ENCODE measurements around the gene PUM2. TPM values are rescaled to one million over a fixed set of nuclear protein-coding genes. Genes with fewer than 3 reads are reported as not detected.

The PUM2 gene
- total RNA-seq, 1 experiment from 2014 or later = 105 TPM

GRCh38 chr2:20211420-20211819 is 139.2 kb downstream of the PUM2 start:
- ATAC-seq = no peak
- ChIA-PET POLR2A (no interaction called here), RAD21 (ENCODE audit: low non-redundant PET in 1 of 2, low total read pairs in 2 of 2, uncharacterized antibody in 2 of 2, unreplicated experiment in 2 of 2) (no interaction called here), CTCF (no interaction called here)
- H3K27me3 ChIP-seq (ENCODE audit: insufficient read depth, low read length) = no peaks in the 10 kb centered on the region
- no peaks in the 10 kb centered on the region for H4K20me1 ChIP-seq (ENCODE audit: insufficient read depth)
- H3K36me3 ChIP-seq (ENCODE audit: control insufficient read depth in 1 of 2, insufficient read depth in 2 of 2, low read length in 2 of 2) = no peaks in the 10 kb centered on the region
- H3K9me2 ChIP-seq (ENCODE audit: insufficient read depth) = no peaks in the 10 kb centered on the region
- DNase-seq (ENCODE audit: low read depth, low spot score) = no peak
- H3K4me1 ChIP-seq (ENCODE audit: control insufficient read depth in 1 of 2, insufficient read depth in 2 of 2, low read length in 2 of 2) = peaks cover 0 to 8% of the 10 kb centered on the region in 2 experiments; a peak in 1 of 4 replicates
- no peaks in the 10 kb centered on the region for H3K9me3 ChIP-seq (ENCODE audit: control insufficient read depth in 1 of 2, insufficient read depth in 1 of 2, low read depth in 1 of 2, low read length in 2 of 2)
- no peak overlapping the region for H3K4me3 ChIP-seq (replicated peaks in 1 of 2; ENCODE audit: low read depth in 1 of 2, low read length in 2 of 2)
- H3K79me2 ChIP-seq (ENCODE audit: insufficient read depth, low read length) = no peaks in the 10 kb centered on the region
- no peak overlapping the region for H3K4me2 ChIP-seq (ENCODE audit: low read length)
- no TSS peak for BruUV-seq (replicated peaks)
- TF ChIP-seq YY1 (IDR thresholded peaks at IDR 0.05; ENCODE audit: extremely low read depth, insufficient replicate concordance, low read depth, low read length) (no peak), MAX (IDR thresholded peaks at IDR 0.05) (no peak), EZH2 (IDR thresholded peaks at IDR 0.05) (no peak), RAD21 (IDR thresholded peaks at IDR 0.05; ENCODE audit: low read depth) (no peak)
- TF ChIP-seq, protein P1, sequence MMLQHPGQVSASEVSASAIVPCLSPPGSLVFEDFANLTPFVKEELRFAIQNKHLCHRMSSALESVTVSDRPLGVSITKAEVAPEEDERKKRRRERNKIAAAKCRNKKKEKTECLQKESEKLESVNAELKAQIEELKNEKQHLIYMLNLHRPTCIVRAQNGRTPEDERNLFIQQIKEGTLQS (IDR thresholded peaks at IDR 0.05) = no peak
- no peak overlapping the region for H3K9ac ChIP-seq (ENCODE audit: low read length)
- no peak overlapping the region for H2AFZ ChIP-seq (ENCODE audit: low read depth, low read length, poor library complexity, severe bottlenecking)
- no peak overlapping the region for H3K27ac ChIP-seq (ENCODE audit: low read depth, low read length)
- intact Hi-C loops (cut with micrococcal nuclease) = no loop called here

DNA sequence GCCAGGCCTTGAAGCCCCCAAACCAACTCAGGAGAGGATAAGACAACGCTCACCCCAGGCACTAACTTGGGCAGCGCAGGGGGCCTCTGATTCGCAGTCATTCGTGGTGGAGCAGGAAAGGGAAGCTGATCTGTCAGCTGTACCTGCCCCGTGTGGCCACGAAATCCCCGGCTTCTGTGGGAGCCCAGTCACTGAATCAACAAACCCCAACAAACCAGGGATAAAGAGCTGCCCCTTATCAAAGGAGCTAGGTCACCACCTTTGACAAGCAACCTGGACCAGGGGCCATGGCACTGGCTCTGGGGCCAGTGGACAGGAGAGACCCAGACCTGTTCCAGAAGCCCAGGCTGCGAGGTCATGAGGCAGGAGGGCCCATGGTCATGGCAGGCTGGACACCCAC is 140.2 kb downstream of the PUM2 start:
- no TSS peak for BruUV-seq (replicated peaks)
- no peaks in the 10 kb centered on the region for H4K20me1 ChIP-seq (ENCODE audit: insufficient read depth)
- DNase-seq (ENCODE audit: low read depth, low spot score) (no peak), ATAC-seq (no peak)
- no peaks in the 10 kb centered on the region for H3K79me2 ChIP-seq (ENCODE audit: insufficient read depth, low read length)
- H3K4me3 ChIP-seq (replicated peaks in 1 of 2; ENCODE audit: low read depth in 1 of 2, low read length in 2 of 2) = no peak overlapping the region
- H3K4me2 ChIP-seq (ENCODE audit: low read length) = no peak overlapping the region
- H3K27ac ChIP-seq (ENCODE audit: low read depth, low read length) = no peak overlapping the region
- ChIA-PET RAD21 (ENCODE audit: low non-redundant PET in 1 of 2, low total read pairs in 2 of 2, uncharacterized antibody in 2 of 2, unreplicated experiment in 2 of 2) (no interaction called here), CTCF (interaction anchor here (0.7 to 1.7 kb wide), 2 partner anchors 11 to 15 kb away, joined by 3 to 6 read pairs; partner anchors contain the start of gene SDC1), POLR2A (no interaction called here)
- H3K9me3 ChIP-seq (ENCODE audit: control insufficient read depth in 1 of 2, insufficient read depth in 1 of 2, low read depth in 1 of 2, low read length in 2 of 2) = no peaks in the 10 kb centered on the region
- H3K36me3 ChIP-seq (ENCODE audit: control insufficient read depth in 1 of 2, insufficient read depth in 2 of 2, low read length in 2 of 2) = no peaks in the 10 kb centered on the region
- H3K4me1 ChIP-seq (ENCODE audit: control insufficient read depth in 1 of 2, insufficient read depth in 2 of 2, low read length in 2 of 2) = peaks cover 0 to 8% of the 10 kb centered on the region in 2 experiments; a peak in 1 of 4 replicates
- no peaks in the 10 kb centered on the region for H3K9me2 ChIP-seq (ENCODE audit: insufficient read depth)
- no peak overlapping the region for H3K9ac ChIP-seq (ENCODE audit: low read length)
- H2AFZ ChIP-seq (ENCODE audit: low read depth, low read length, poor library complexity, severe bottlenecking) = no peak overlapping the region
- intact Hi-C loops (cut with micrococcal nuclease) = no loop called here
- TF ChIP-seq, protein P2, sequence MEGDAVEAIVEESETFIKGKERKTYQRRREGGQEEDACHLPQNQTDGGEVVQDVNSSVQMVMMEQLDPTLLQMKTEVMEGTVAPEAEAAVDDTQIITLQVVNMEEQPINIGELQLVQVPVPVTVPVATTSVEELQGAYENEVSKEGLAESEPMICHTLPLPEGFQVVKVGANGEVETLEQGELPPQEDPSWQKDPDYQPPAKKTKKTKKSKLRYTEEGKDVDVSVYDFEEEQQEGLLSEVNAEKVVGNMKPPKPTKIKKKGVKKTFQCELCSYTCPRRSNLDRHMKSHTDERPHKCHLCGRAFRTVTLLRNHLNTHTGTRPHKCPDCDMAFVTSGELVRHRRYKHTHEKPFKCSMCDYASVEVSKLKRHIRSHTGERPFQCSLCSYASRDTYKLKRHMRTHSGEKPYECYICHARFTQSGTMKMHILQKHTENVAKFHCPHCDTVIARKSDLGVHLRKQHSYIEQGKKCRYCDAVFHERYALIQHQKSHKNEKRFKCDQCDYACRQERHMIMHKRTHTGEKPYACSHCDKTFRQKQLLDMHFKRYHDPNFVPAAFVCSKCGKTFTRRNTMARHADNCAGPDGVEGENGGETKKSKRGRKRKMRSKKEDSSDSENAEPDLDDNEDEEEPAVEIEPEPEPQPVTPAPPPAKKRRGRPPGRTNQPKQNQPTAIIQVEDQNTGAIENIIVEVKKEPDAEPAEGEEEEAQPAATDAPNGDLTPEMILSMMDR (IDR thresholded peaks at IDR 0.05 in 2 of 3, conservative IDR thresholded peaks at IDR 0.05 in 1 of 3; ENCODE audit: borderline replicate concordance in 1 of 3, insufficient read depth in 1 of 3, low read depth in 2 of 3, low read length in 2 of 3) = no peak
- TF ChIP-seq EZH2phosphoT487 (IDR thresholded peaks at IDR 0.05; ENCODE audit: borderline replicate concordance) = no peak
- no peak for TF ChIP-seq CEBPB (IDR thresholded peaks at IDR 0.05; ENCODE audit: low read depth)
- TF ChIP-seq FOSL1 (IDR thresholded peaks at IDR 0.05; ENCODE audit: low read depth) = no peak
- no peak for TF ChIP-seq SIN3A (IDR thresholded peaks at IDR 0.05; ENCODE audit: low read depth)
- TF ChIP-seq POLR2A (IDR thresholded peaks at IDR 0.05; ENCODE audit: borderline replicate concordance, extremely low read depth, insufficient read depth, insufficient read length) = no peak
- no peaks in the 10 kb centered on the region for H3K27me3 ChIP-seq (ENCODE audit: insufficient read depth, low read length)

Measured in HCT116 (cell line).